HL-60 (cell line): ENCODE measurements around the gene HOXD4.

ENCODE experiments used
- GABPA ChIP-seq: IDR thresholded peaks from 2 replicates; pipeline ENCODE4 v1.6.1; 2012; ENCODE audit warnings: low read depth
- POLR2AphosphoS5 ChIP-seq: IDR thresholded peaks from 2 replicates; pipeline ENCODE4 v1.6.1; 2012; ENCODE audit warnings: low read depth
- TF ChIP-seq, protein P1 (sequence below): IDR thresholded peaks from one replicate; pipeline ENCODE4 v1.5.1; 2011; ENCODE audit warnings: low read length, control low read depth, inconsistent platforms; ENCODE audit not compliant: insufficient read depth
- TF ChIP-seq, protein P2 (sequence below): IDR thresholded peaks from 2 replicates; pipeline ENCODE4 v1.6.1; 2012; ENCODE audit warnings: low read depth; ENCODE audit not compliant: insufficient replicate concordance

DNA sequence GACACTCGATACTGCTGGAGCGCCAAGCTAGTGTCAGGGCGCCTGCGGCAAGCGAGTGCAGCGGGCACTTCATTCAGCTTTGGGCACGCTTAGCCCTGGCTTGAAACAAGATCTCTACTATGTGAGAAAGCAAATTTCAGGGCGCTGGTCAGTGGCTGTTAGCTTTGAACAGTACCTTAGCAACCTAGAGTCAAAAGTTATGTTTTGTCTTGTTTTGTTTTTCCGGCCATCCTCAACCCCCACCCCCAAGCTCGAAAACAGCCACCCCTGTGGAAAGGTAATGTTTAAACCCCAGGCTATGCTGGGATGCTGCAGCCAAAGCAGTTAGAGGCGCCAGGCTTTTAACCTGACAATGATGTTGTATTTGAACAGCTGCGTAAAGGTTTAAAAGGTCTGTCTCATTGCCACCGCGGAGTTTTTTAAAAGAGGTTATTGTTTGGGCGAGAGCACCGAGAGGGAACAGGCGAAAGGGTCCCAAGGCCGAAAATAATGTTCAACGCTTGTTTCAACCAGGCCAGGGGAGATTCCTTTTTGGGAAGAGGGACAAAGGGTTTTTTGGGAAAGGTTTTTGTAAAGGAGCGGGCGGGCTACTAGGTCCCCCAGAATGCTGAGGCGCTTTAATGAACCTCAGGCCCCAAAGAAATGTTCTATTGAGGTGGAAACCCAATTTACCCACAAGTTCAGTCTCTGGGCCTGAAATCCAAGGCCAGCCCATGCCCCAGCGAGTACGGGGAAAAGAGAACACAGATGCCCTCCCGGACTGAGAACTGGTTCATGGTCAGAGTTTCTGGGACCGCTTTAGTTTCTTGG lies 37.0 kb upstream of the HOXD4 start:
- TF ChIP-seq, protein P1, sequence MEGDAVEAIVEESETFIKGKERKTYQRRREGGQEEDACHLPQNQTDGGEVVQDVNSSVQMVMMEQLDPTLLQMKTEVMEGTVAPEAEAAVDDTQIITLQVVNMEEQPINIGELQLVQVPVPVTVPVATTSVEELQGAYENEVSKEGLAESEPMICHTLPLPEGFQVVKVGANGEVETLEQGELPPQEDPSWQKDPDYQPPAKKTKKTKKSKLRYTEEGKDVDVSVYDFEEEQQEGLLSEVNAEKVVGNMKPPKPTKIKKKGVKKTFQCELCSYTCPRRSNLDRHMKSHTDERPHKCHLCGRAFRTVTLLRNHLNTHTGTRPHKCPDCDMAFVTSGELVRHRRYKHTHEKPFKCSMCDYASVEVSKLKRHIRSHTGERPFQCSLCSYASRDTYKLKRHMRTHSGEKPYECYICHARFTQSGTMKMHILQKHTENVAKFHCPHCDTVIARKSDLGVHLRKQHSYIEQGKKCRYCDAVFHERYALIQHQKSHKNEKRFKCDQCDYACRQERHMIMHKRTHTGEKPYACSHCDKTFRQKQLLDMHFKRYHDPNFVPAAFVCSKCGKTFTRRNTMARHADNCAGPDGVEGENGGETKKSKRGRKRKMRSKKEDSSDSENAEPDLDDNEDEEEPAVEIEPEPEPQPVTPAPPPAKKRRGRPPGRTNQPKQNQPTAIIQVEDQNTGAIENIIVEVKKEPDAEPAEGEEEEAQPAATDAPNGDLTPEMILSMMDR: no peak
- no peak for TF ChIP-seq POLR2AphosphoS5
- no peak for TF ChIP-seq GABPA
- TF ChIP-seq, protein P2, sequence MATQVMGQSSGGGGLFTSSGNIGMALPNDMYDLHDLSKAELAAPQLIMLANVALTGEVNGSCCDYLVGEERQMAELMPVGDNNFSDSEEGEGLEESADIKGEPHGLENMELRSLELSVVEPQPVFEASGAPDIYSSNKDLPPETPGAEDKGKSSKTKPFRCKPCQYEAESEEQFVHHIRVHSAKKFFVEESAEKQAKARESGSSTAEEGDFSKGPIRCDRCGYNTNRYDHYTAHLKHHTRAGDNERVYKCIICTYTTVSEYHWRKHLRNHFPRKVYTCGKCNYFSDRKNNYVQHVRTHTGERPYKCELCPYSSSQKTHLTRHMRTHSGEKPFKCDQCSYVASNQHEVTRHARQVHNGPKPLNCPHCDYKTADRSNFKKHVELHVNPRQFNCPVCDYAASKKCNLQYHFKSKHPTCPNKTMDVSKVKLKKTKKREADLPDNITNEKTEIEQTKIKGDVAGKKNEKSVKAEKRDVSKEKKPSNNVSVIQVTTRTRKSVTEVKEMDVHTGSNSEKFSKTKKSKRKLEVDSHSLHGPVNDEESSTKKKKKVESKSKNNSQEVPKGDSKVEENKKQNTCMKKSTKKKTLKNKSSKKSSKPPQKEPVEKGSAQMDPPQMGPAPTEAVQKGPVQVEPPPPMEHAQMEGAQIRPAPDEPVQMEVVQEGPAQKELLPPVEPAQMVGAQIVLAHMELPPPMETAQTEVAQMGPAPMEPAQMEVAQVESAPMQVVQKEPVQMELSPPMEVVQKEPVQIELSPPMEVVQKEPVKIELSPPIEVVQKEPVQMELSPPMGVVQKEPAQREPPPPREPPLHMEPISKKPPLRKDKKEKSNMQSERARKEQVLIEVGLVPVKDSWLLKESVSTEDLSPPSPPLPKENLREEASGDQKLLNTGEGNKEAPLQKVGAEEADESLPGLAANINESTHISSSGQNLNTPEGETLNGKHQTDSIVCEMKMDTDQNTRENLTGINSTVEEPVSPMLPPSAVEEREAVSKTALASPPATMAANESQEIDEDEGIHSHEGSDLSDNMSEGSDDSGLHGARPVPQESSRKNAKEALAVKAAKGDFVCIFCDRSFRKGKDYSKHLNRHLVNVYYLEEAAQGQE: no peak
